HT-29 (cell line): Measurements from ENCODE around the gene FAM107B. TPM values are rescaled to one million over a fixed set of nuclear protein-coding genes. Genes with fewer than 3 reads are reported as not detected.

ENCODE experiments used
- DNase-seq: peaks from one replicate; pipeline ENCODE4 v3.0.0-alpha.2; 2015; ENCODE audit warnings: low spot score
- total RNA-seq: library from RNA; depleted of rRNA; stranded (reverse); fragments of >200 nt; shearing (Covaris generic); gene quantifications from 2 replicates; pipeline ENCODE4 v1.2.3, GENCODE V29; 2014

Gene FAM107B
- total RNA-seq, 1 experiment from 2014 or later, result 11.0 TPM

DNA sequence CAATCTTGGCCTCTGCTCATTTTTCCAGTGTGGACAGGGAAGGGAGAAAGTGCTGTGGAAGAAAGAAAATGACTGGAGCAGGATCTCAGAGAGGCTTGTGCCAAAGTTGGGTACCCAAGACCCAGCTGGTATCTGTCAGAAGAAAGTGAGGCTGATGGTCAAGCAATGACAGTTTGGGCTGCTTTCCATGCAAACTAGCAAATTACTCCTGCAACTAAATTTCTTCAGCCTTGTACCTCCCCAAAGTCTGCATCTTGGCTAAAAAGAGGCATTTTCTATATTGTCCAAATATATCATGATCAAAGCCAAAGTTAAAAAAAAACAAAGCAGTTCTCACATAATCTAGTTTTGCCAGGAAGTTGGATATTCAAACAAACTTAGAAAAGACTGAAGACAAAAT lies 235.5 kb downstream of the FAM107B start:
- no peak for DNase-seq

DNA sequence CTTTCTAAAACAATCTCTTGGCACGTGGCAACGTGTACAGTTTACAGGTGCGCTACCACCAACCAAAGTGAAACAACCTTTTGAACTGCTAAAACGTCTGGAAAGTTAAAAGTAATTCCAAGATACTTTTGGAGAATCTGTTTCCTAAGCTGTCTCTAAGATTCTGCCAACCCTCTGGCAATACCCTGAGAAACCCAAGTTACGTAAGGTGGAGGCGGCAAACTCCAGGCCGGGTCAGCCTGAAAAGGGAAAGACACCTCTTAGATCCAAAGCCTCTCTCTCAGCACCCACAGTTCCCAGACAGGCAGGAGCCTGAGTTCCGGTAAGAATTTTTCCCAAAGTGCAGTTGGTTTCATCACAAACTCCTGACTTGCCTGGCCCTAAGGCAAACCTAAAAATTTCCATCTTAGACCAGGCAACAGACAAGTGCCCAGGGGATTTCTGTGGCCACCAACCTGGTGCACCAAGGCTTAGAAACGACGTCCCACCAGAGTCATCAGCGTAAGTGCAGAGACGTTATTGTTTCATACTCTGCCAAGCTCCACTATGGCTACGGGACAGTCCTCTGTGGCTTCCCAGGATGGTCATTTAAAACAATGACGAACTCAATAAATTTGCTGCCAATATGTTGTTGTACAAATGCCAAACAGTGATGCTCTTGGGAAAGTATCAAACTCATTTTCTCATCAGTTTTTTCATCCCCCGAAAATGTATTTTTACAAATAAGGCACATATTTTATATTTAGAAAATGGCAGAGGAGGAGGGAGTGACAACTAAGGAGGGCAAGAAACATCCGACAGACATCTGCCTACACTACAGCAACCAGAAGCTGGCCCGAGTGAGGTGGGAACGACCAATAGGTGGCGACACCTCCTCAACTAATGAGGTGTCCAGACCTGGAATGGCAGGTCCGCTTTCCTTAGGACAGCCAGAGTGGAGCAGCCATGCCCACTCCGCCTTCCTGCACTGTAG lies 238.2 kb downstream of the FAM107B start:
- peak; percentile 88 for DNase-seq

DNA sequence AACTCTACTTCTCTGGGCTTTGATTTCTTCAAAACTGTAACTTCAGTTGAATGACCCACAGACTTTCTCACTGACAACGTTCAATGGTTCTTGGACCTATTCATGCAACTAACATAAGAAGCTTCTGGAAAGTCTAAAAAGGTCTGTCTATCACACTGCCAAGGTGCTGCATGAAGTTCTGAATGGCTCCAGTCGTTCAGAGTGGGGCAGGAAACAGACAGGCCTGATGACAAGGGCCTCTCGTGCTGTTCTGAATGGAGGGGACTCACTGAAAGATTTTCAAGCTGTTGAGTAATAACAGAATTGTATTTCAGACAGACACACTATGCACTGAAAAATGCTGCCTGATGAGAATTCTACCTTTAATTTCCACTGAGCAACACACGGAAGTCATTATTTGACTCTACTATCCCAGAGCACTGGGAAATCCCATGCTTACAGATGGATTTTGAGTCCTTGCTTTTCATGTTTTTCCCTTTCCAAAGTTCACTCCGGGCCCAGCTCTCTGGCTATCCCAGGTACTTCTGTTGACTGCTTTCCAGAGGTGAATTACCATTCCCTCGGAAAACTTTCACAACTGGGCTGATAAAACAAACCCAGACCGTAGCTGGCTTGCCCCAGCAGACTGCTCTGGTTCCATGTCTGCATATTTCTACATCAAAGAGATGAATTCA lies 239.1 kb downstream of the FAM107B start:
- DNase-seq, result no peak

- DNase-seq, result no peak
Measured at GRCh38 chr10:14534152-14534551, 240.5 kb downstream of the FAM107B start.

- DNase-seq, result no peak
Measured at GRCh38 chr10:14533295-14533694, 241.4 kb downstream of the FAM107B start.

DNA sequence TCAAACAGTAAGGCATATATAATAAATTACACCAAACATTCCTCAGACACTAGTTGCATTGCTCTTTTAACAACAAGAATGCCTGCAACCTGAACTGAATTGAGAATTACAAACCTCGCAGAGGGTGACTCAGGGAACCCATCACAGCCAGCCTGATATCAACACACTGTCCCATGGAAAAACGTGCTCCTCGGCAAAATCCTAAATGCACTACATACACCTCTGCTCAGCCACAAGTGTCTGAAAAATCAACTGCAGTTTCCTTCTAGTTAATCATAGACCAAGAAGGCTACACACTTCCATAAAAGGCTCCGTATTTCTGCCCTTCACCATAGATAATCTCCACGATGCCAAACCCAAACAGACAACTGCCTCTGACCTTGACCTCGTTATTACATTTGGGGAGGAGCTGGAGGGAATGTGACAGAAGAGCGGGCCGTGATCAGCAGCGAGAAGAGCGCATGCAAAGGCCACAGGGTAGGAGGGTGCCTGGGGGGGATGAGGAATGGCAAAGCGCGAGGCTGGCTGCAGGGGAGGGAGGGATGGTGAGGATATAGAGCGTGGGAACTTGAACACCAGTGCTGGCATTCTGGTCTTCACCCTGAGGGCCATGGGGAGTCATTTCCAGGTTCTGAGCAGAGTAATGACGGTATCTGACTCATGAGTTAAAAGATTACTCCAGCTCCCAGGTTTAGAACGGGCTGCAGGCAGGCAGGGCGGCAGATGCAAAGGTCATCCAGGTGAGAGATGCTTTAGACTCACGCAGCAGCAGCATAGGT lies 242.0 kb downstream of the FAM107B start:
- no peak for DNase-seq

- DNase-seq, result no peak
Measured at GRCh38 chr10:14531974-14532373, 242.7 kb downstream of the FAM107B start.

DNA sequence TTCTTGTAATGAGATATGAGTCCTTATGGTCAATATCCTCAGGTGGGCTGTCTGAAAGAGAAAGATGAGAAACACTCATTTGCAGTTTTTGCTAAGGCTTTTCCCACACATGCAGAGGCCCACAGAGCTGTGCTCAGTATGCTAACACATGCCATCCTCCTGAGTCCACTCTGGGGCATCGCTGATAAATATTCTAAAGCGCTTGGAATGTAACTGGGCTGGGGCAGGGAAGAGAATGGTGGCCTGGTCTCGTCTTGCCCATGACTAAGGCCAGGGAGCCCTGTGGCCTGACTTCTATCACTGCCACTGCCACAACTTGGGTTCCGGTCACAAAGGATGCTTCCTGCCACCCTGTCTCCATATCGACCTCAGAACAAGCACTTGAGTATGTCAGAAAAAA lies 244.2 kb downstream of the FAM107B start:
- DNase-seq, result no peak

DNA sequence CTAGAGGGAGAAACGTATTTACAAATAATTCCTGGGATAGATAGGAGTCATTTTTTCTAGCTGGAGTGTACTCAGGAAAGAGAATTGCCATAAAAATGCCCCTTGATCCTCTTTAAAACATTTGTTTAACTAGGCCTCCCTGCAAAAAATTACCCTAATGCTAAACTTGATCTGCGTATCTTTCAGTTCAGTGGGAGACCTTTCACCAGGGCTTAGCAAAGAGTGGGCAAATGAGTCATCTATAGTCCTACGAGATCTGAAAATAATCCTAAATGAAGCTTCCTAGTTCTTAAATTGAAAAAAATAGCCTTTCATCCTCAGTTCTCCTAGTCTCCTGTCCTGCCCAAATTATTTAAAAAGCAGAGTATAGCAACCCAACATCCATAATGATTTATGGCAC lies 245.3 kb downstream of the FAM107B start:
- DNase-seq, result no peak

GRCh38 chr10:14528450-14528849 lies 246.2 kb downstream of the FAM107B start:
- no peak for DNase-seq

- no peak for DNase-seq
Measured at GRCh38 chr10:14527915-14528314, 246.8 kb downstream of the FAM107B start.

DNA sequence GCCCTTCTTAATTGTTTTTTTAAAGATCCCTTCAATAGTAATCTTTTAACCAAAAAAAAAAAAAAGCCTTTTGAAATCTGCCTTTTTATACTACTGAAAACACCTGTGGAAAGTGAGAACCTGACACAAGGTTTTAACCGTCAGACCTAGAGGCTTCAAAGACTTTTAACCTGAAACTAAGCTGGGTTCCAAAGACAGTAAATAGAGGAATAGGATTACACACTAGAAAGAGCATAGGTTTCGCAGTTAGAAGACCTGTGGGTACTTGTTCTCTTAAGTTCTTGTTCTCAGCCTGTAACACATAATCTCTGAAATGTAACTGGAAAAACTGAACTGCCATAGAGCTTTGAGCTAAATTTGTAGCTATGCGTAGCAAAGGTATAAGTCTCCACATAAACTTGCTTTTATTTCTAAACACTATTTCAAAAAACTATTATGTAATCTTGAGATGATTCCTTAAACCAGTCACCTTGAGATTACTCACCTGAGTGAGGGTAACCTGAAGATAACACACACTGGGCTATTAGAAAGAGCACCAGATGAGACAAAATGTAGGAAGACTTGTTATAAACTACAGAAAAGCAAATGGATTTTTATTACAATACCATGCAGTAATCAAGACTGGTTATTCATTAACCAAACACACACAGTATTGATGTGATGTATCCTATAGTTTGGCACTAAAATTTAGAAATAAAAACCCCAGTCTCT lies 247.4 kb downstream of the FAM107B start:
- DNase-seq, result no peak

GRCh38 chr10:14526326-14526725 lies 248.4 kb downstream of the FAM107B start:
- DNase-seq, result no peak

- DNase-seq, result no peak
Measured at GRCh38 chr10:14524691-14525324, 249.9 kb downstream of the FAM107B start.

- DNase-seq, result no peak
Measured at GRCh38 chr10:14523286-14523685, 251.4 kb downstream of the FAM107B start.

- DNase-seq, result no peak
Measured at GRCh38 chr10:14519785-14520184, 254.9 kb downstream of the FAM107B start.

DNA sequence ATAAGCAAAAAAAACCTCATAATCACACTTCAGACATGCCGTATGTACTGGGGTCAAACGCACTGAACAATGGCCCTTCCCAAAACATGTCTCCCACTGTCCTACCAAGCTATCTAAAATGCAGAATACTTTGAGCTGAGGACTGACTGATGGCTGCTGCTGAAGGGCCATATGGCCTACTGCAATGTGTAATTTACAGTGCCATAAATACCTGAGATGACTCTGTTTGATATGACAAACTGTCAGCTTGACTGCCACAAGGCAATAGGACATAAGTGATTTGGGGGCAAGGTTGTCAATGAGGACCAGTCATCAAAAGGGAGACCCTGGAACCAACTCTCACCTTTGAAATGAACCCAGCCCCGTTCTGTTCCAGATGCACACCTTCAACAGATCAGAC lies 256.5 kb downstream of the FAM107B start:
- no peak for DNase-seq

- DNase-seq, result no peak
Measured at GRCh38 chr10:14513123-14513522, 261.6 kb downstream of the FAM107B start.

DNA sequence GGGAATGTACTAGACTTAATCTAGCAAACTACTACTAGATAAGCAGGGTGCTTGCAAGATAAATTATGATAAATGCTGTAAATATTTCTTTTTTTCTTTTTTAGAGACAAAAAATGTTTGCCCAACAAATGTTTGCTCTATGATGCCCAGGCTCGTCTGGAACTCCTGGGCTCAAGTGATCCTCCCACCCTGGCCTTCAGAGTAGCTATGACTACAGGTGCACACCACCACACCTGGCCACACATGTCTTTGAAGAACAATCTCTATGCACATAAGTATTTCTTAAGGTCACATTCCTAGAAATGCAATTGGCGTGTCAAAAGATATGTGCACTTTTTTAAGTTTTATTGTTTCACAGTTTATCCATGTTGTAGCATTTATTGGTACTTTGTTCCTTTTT lies 264.4 kb downstream of the FAM107B start:
- no peak for DNase-seq

- no peak for DNase-seq
Measured at GRCh38 chr10:14508725-14509124, 266.0 kb downstream of the FAM107B start.

DNA sequence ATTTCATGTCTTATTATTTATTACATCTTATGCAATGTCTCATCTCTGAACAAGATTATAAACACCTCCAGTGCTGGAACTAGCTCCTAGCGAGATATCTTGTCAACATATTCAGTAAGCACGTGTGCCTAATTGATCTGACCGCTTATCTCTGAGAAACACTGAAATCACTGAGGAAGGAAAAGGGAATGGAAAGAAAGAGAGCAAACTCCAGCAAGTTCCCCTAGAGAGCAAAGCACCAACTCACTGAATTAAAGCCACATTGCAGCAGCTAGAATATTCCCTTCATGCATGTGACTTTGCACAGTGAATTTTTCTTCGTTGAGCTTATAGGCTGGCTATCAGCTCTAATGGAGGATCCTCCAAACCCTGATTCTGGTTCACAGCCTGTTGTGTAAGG lies 266.9 kb downstream of the FAM107B start:
- no peak for DNase-seq
